ENCODE results near the gene LAMTOR1.
A peak's percentile ranks its signal among the peaks of the same experiment; 100 is the strongest.

Gene LAMTOR1

GRCh38 chr11:72120930-72121329, 17.8 kb upstream of the LAMTOR1 start:
- no peak for DNase-seq (ENCODE audit: low read depth)
- H3K4me3 ChIP-seq (ENCODE audit: low read depth, low read length) = no peak overlapping the region
- in situ Hi-C loops (cut with HindIII; ENCODE audit: low sequenced_read_pairs) = loop anchor here (25.0 kb wide), 1 partner anchor 109 kb away; no protein-coding TSS in a partner anchor
- TF ChIP-seq CTCF (IDR thresholded peaks at IDR 0.05; ENCODE audit: low read depth, low read length, missing control alignments) = no peak

GRCh38 chr11:72119198-72119597, 16.1 kb upstream of the LAMTOR1 start:
- no peak for DNase-seq (ENCODE audit: low read depth)
- no peak for TF ChIP-seq CTCF (IDR thresholded peaks at IDR 0.05; ENCODE audit: low read depth, low read length, missing control alignments)
- no peak overlapping the region for H3K4me3 ChIP-seq (ENCODE audit: low read depth, low read length)
- in situ Hi-C loops (cut with HindIII; ENCODE audit: low sequenced_read_pairs) = loop anchor here (25.0 kb wide), 1 partner anchor 107 kb away; no protein-coding TSS in a partner anchor

GRCh38 chr11:72116019-72116755, 13.1 kb upstream of the LAMTOR1 start:
- in situ Hi-C loops (cut with HindIII; ENCODE audit: low sequenced_read_pairs) = loop anchor here (25.0 kb wide), 1 partner anchor 104 kb away; no protein-coding TSS in a partner anchor
- H3K4me3 ChIP-seq (ENCODE audit: low read depth, low read length) = no peak overlapping the region
- TF ChIP-seq CTCF (IDR thresholded peaks at IDR 0.05; ENCODE audit: low read depth, low read length, missing control alignments) = no peak
- DNase-seq (ENCODE audit: low read depth) = no peak

- TF ChIP-seq CTCF (IDR thresholded peaks at IDR 0.05; ENCODE audit: low read depth, low read length, missing control alignments) = no peak
- DNase-seq (ENCODE audit: low read depth) = no peak
- H3K4me3 ChIP-seq (ENCODE audit: low read depth, low read length) = no peak overlapping the region
- in situ Hi-C loops (cut with HindIII; ENCODE audit: low sequenced_read_pairs) = loop anchor here (25.0 kb wide), 1 partner anchor 102 kb away; no protein-coding TSS in a partner anchor
Measured at GRCh38 chr11:72114570-72114969, 11.5 kb upstream of the LAMTOR1 start.

- H3K4me3 ChIP-seq (ENCODE audit: low read depth, low read length) = peak overlapping the region; percentile 60
- in situ Hi-C loops (cut with HindIII; ENCODE audit: low sequenced_read_pairs) = loop anchor here (25.0 kb wide), 1 partner anchor 101 kb away; no protein-coding TSS in a partner anchor
- DNase-seq (ENCODE audit: low read depth) = no peak
- no peak for TF ChIP-seq CTCF (IDR thresholded peaks at IDR 0.05; ENCODE audit: low read depth, low read length, missing control alignments)
Measured at GRCh38 chr11:72112978-72113808, 10.1 kb upstream of the LAMTOR1 start.

GRCh38 chr11:72112143-72112977, 9.3 kb upstream of the LAMTOR1 start, which contains the start of gene ANAPC15:
Gene ANAPC15 (minus strand): TSS chr11:72112695. CDS start chr11:72111276, 1,419 bp downstream.
- in situ Hi-C loops (cut with HindIII; ENCODE audit: low sequenced_read_pairs) = loop anchor here (25.0 kb wide), 1 partner anchor 100 kb away; no protein-coding TSS in a partner anchor
- peak; percentile 99 for DNase-seq (ENCODE audit: low read depth)
- peak within 1 kb of the TSS; percentile 60 for H3K4me3 ChIP-seq (ENCODE audit: low read depth, low read length)
- TF ChIP-seq CTCF (IDR thresholded peaks at IDR 0.05; ENCODE audit: low read depth, low read length, missing control alignments) = no peak
